Measurements from ENCODE around the gene SLC12A9. TPM values are rescaled to one million over a fixed set of nuclear protein-coding genes. Genes with fewer than 3 reads are reported as not detected.

Gene SLC12A9
- total RNA-seq, 1 donor from 2014 or later, result 26.6 TPM

GRCh38 chr7:100835903-100836811, 16.4 kb upstream of the SLC12A9 start:
- no peak for DNase-seq (ENCODE audit: low spot score)
- Mint-ChIP-seq H3K36me3 (ENCODE audit: low read depth) (no peaks in the 10 kb centered on the region), H3K4me3 (ENCODE audit: unreplicated experiment) (no peak overlapping the region), H3K27me3 (ENCODE audit: low read depth) (no peaks in the 10 kb centered on the region), H3K27ac (ENCODE audit: unreplicated experiment) (peak overlapping the region; percentile 69), H3K9me3 (ENCODE audit: low read depth) (no peaks in the 10 kb centered on the region), H3K4me1 (ENCODE audit: low read depth) (peaks cover 12% of the 10 kb centered on the region)
- no peak for TF ChIP-seq CTCF (IDR thresholded peaks at IDR 0.05)

GRCh38 chr7:100836812-100837098, 15.8 kb upstream of the SLC12A9 start:
- Mint-ChIP-seq H3K9me3 (ENCODE audit: low read depth) (no peaks in the 10 kb centered on the region), H3K36me3 (ENCODE audit: low read depth) (no peaks in the 10 kb centered on the region), H3K27me3 (ENCODE audit: low read depth) (no peaks in the 10 kb centered on the region), H3K4me1 (ENCODE audit: low read depth) (peaks cover 12% of the 10 kb centered on the region), H3K27ac (ENCODE audit: unreplicated experiment) (peak overlapping the region; percentile 89), H3K4me3 (ENCODE audit: unreplicated experiment) (peak overlapping the region; percentile 69)
- no peak for DNase-seq (ENCODE audit: low spot score)
- no peak for TF ChIP-seq CTCF (IDR thresholded peaks at IDR 0.05)

GRCh38 chr7:100837099-100837836, 15.2 kb upstream of the SLC12A9 start:
- Mint-ChIP-seq H3K27ac (ENCODE audit: unreplicated experiment) (peak overlapping the region; percentile 89), H3K9me3 (ENCODE audit: low read depth) (no peaks in the 10 kb centered on the region), H3K36me3 (ENCODE audit: low read depth) (no peaks in the 10 kb centered on the region), H3K27me3 (ENCODE audit: low read depth) (no peaks in the 10 kb centered on the region), H3K4me1 (ENCODE audit: low read depth) (peaks cover 12% of the 10 kb centered on the region), H3K4me3 (ENCODE audit: unreplicated experiment) (peak overlapping the region; percentile 69)
- no peak for DNase-seq (ENCODE audit: low spot score)
- TF ChIP-seq CTCF (IDR thresholded peaks at IDR 0.05), result no peak

GRCh38 chr7:100839361-100839760, 13.2 kb upstream of the SLC12A9 start:
- Mint-ChIP-seq H3K27ac (ENCODE audit: unreplicated experiment) (no peak overlapping the region), H3K9me3 (ENCODE audit: low read depth) (no peaks in the 10 kb centered on the region), H3K27me3 (ENCODE audit: low read depth) (no peaks in the 10 kb centered on the region)

More at GRCh38 chr7:100839361-100839760, 13.2 kb upstream of the SLC12A9 start:
- no peak for DNase-seq (ENCODE audit: low spot score)
- Mint-ChIP-seq H3K4me1 (ENCODE audit: low read depth) (peaks cover 12% of the 10 kb centered on the region), H3K4me3 (ENCODE audit: unreplicated experiment) (no peak overlapping the region), H3K36me3 (ENCODE audit: low read depth) (no peaks in the 10 kb centered on the region)
- no peak for TF ChIP-seq CTCF (IDR thresholded peaks at IDR 0.05)
